Bronchial epithelial cell (primary cell): Measurements from ENCODE around the gene CABLES2. TPM values are rescaled to one million over a fixed set of nuclear protein-coding genes. Genes with fewer than 3 reads are reported as not detected.
A peak's percentile ranks its signal among the peaks of the same experiment; 100 is the strongest.

Experiments used
- DNase-seq: peaks from one replicate; pipeline ENCODE4 v3.0.0-alpha.2; 2010; ENCODE audit warnings: low read depth
- FAIRE-seq: peaks from 2 replicates; lab custom pipeline; 2011; peaks lifted over from hg19 to GRCh38; lab: Jason Lieb, UNC
- H3K27me3 ChIP-seq: 2 replicates; pipeline ENCODE4 v1.5.1; 2011; ENCODE audit warnings: low read length; ENCODE audit not compliant: control insufficient read depth, insufficient read depth
- H3K36me3 ChIP-seq: 2 replicates; pipeline ENCODE4 v1.5.1; 2011; ENCODE audit warnings: low read length; ENCODE audit not compliant: control insufficient read depth, insufficient read depth
- H3K4me3 ChIP-seq: 2 replicates; pipeline ENCODE4 v1.5.1; 2011; ENCODE audit warnings: mild to moderate bottlenecking, low read depth, low read length, control low read depth
- CTCF ChIP-seq: IDR thresholded peaks from 2 replicates; pipeline ENCODE4 v1.5.1; 2011; ENCODE audit warnings: mild to moderate bottlenecking, moderate library complexity, low read length, control low read depth, inconsistent platforms; ENCODE audit not compliant: insufficient read depth, severe bottlenecking
- total RNA-seq: library from RNA; depleted of rRNA; stranded (reverse); fragments of >200 nt; gene quantifications from 2 replicates; pipeline ENCODE4 v1.2.1, GENCODE V29; 2014

CABLES2 gene
- total RNA-seq, 1 donor from 2014 or later, result 1.3 TPM

GRCh38 chr20:62404761-62405107, 2.4 kb downstream of the CABLES2 start:
- H3K27me3 ChIP-seq, result no peaks in the 10 kb centered on the region
- FAIRE-seq (no peak), DNase-seq (no peak)
- no peaks in the 10 kb centered on the region for H3K36me3 ChIP-seq
- TF ChIP-seq CTCF, result no peak
- no peak overlapping the region for H3K4me3 ChIP-seq

GRCh38 chr20:62404112-62404665, 2.9 kb downstream of the CABLES2 start:
- DNase-seq (no peak), FAIRE-seq (peak; percentile 13)
- TF ChIP-seq CTCF, result no peak
- Histone ChIP-seq H3K4me3 (no peak overlapping the region), H3K36me3 (no peaks in the 10 kb centered on the region), H3K27me3 (no peaks in the 10 kb centered on the region)

- no peaks in the 10 kb centered on the region for H3K27me3 ChIP-seq
- no peak overlapping the region for H3K4me3 ChIP-seq
- no peak for FAIRE-seq
- no peak for TF ChIP-seq CTCF
- H3K36me3 ChIP-seq, result no peaks in the 10 kb centered on the region
- DNase-seq, result no peak
Measured at GRCh38 chr20:62403331-62403730, 3.8 kb downstream of the CABLES2 start.

- TF ChIP-seq CTCF, result no peak
- no peak overlapping the region for H3K4me3 ChIP-seq
- no peak for DNase-seq
- FAIRE-seq, result no peak
- no peaks in the 10 kb centered on the region for H3K36me3 ChIP-seq
- H3K27me3 ChIP-seq, result no peaks in the 10 kb centered on the region
Measured at GRCh38 chr20:62402456-62403150, 4.5 kb downstream of the CABLES2 start.

- Histone ChIP-seq H3K36me3 (no peaks in the 10 kb centered on the region), H3K4me3 (no peak overlapping the region), H3K27me3 (no peaks in the 10 kb centered on the region)
- TF ChIP-seq CTCF, result peak; percentile 41
- FAIRE-seq, result no peak
- DNase-seq, result no peak
Measured at GRCh38 chr20:62401331-62401779, 5.7 kb downstream of the CABLES2 start.
